ENCODE data around the gene R3HDM2.
"Not testable (repeated sequence)": the region's sequence is repeated elsewhere in the genome, so short reads cannot be mapped to it uniquely, and the experiment has no call there.

Gene R3HDM2

GRCh38 chr12:57452181-57452936, 21.5 kb upstream of the R3HDM2 start:
- DNase-seq = no peak

DNA sequence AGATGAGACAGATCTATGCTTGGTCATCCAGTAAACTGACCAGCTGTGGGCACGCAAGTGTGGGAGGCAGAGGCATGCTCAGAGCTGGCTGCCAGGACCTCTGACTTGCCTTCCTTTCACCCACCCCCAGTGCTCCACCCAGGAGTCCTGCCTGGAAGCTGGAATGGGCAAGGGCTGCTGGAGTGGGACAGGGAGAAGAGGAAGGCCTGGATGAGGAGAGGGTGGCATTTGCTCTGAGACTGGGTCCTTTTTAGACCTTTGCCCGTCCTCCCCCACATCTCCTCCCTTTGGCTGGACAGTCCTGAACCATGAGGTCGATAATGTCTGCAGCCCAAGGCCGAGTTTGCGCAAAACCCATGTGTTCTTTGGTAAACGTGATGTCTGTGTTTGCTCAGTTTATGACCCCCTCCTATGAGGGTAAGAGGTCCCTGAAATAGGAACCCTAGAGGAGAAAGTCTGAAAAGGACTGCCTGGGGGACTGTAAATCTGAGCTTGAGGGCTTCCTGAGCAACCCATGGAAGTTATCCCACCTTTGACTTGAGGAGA, 20.5 kb upstream of the R3HDM2 start:
- DNase-seq = no peak

DNA sequence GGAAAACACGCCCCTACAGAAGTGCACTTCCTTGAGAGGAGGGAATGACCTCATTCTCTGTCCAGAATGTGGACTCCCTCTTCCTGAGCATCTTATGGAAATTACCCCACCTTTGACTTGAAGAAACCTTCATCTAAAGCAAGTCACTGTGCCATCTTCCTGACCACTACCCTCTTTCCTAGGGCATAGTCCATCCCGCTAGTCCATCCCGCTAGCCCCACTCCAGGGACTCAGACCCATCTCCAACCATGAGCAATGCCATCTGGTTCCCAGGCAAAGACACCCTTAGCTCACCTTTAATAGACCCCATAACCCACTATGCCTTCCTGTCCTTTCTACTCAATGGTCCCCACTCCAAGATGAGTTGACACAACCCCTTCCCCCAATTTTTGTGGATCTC, 19.2 kb upstream of the R3HDM2 start:
- no peak for DNase-seq

DNA sequence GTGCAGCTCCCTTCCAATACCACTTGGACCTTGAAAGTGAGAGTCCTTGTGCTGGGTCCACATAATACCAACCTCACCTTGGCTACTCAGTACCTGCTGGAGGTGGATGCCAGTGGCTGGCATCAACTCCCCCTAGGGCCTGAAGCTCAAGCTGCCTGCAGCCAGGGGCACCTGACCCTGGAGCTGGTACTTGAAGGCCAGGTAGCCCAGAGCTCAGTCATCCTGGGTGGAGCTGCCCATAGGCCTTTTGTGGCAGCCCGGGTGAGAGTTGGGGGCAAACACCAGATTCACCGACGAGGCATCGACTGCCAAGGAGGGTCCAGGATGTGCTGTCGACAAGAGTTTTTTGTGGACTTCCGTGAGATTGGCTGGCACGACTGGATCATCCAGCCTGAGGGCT, 18.5 kb upstream of the R3HDM2 start:
- DNase-seq = no peak

DNA sequence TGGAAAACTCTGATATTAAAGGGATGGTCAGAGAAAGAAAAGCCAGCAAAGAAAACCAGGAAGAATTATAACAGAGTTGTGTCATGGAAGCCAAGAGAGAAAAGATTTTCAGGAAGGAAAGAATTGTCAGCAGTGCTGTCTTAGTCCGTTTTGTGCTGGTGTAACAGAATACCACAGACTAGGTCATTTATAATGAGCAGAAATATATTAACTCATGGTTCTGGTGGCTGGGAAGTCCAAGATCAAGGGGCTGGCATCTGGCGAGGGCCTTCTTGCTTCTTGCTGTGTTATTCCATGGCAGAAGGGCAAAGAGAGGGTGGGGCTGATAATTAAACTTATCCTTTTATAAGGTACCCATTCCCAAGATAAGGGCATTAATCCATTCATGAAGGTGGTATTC, 17.8 kb upstream of the R3HDM2 start:
- no peak for DNase-seq

DNA sequence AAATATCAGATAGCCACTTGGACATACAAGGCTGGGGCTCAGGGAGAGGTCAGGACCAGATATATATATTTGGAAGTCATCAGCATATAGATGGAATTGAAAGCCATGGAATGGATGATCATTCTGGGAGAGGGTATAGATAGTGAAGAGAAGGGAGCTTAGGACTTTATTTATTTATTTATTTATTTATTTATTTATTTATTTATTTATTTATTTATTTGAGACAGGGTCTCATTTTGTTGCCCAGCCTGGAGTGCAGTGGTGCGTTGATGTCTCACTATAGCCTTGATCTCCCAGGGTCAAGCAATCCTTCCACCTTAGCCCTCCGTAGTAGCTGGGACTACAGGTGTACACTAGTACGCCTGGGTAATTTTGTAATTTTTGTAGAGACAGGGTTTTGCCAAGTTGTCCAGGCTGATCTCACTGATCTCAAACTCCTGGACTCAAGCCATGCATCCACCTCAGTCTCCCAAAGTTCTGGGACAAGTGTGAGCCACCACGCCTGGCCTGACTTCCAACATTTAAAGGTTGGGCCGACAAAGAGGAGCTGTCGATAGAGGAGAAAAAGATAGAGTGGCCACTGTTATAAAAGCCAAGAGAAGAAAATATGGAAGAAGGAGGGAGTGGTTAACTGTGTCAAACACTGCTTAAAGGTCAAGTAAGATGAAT, 15.6 kb upstream of the R3HDM2 start:
- no peak for DNase-seq

DNA sequence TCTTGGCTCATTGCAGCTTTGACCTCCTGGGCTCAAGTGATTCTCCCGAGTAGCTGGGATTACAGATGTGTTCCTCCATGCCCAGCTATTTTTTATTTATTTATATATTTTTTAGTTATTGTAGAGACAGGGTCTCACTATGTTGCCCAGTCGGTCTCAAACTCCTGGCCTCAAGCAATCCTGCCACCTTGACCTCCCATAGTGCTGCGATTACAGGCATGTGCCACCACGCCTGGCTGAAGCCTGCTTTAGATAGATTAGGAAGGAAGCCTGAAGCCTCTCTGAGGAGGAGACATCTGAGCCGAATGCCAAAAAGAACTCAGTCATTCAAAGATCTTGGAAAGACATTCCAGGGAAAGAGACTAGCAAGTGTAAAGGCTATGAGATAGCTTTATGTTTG, 13.9 kb upstream of the R3HDM2 start:
- no peak for DNase-seq

GRCh38 chr12:57444337-57444736, 13.5 kb upstream of the R3HDM2 start:
- not testable (repeated sequence) for DNase-seq

DNA sequence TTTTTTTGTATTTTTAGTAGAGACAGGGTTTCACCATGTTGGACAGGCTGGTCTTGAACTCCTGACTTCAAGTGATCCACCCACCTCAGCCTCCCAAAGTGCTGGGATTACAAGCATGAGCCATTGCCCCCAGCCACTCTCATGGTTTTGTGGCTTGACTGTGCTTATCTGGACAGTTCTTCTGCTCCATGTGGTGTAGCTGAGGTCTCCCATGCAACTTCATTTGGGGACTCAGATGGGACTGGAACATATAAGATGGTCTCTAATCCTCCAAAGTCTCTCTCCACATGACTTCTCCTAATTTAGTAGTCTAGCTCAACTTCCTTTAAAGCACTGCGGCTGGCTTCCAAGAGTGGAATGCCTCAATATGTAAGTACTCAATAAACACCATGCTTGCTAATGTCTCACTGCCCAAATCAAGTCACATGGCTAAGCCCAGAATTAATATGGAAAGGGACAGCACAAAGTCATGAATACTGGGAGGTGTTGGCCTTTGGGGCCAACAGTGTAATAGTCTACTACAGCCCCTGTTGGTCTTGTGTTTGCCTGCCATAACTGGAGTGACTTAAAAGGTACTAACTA, 11.1 kb upstream of the R3HDM2 start:
- DNase-seq = no peak

- not testable (repeated sequence) for DNase-seq
Measured at GRCh38 chr12:57441393-57441792, 10.6 kb upstream of the R3HDM2 start.

GRCh38 chr12:57439762-57440266, 9.0 kb upstream of the R3HDM2 start:
- DNase-seq = no peak

DNA sequence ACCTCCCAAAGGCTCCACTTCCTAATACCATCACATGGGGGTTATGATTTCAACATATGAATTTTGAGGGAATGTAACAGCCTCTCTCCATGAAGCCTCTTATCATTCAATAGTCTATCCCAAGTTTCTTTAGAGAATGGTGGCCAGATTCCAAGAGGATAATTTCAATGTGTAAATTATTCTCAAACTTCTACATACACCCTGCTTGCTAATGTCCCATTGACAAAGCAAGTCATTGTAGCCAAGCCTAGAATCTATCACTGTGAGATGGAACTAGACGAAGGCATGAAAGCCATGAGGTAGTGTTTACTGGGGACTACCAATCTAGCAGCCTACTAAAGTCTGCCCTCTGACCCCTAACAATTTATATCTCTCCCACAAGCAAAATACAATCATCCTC, 7.6 kb upstream of the R3HDM2 start:
- DNase-seq = no peak

- no peak for DNase-seq
Measured at GRCh38 chr12:57435293-57435692, 4.5 kb upstream of the R3HDM2 start.

GRCh38 chr12:57434517-57435223, 3.8 kb upstream of the R3HDM2 start, which contains the start of gene INHBC:
Gene INHBC, plus strand, starts transcription at chr12:57434784. Its CDS starts 103 bp downstream, at chr12:57434887.
- DNase-seq = no peak

DNA sequence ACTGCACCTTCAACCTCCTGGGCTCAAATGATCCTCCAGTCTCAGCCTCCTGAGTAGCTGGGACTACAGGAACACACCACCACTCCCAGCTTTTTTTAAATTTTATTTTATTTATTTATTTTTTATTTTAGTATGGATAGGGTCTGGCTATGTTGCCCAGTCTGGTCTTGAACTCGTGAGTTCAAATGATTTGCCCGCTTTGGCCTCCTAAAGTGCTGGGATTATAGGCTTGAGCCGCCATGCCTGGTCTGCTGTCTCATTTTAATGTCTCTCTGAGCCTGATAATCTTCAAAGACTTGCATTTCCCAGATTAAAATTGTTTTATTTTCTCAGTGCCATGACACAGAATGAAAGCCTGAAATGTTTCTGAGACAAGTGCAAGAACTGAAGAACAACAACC, 2.5 kb upstream of the R3HDM2 start:
- DNase-seq = no peak

DNA sequence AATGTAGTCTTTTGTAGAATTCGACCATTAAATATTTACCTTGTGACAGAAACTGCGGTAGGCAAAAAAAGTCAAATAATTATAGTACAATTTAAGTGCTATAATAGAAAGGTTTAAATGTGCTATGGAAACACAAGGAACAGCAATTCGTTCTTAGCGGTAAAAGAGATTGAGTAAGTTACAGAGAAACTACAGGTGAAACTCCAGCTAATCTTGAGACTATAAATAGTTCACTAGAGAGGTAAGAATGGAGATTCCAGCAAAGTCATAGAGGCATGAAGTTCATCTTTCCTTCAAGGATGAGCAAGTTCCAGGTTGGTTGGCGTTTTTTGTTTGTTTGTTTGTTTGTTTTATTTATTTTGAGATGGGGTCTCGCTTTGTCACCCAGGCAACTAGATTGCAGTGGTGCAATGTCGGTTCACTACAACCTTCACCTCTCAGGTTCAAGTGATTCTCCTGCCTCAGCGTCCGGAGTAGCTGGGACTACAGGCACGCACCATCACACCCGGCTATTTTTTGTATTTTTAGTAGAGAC, 878 bp upstream of the R3HDM2 start:
- DNase-seq = no peak

- no peak for DNase-seq
Measured at GRCh38 chr12:57430112-57430930, 522 bp downstream of the R3HDM2 start.

DNA sequence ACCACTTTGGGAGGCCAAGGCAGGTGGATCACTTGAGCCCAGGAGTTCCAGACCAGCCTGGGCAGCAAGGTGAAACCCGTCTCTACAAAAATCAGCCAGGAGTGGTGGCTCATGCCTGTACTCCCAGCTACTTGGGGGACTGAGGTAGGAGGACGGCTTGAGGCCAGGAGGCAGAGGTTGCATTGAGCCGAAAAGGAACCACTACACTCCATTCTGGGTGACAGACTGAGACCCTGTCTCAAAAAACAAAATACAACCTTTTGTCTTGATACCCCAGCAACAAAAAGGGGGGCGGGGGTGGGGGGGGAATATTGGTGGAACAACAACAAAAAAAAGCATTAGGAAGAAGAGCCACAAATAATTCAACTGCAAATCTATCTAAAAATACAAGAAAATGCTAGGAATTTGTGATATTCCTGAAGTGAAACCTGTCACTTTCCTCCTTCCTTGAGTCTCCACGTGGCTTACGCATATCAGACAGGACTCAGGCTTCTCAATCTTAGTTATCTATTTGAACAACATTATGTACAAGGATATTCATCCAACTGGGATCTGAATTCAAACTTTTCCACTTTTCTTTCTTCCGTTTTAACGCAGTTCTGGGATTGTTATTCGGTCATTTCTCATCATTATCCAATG, 1.3 kb downstream of the R3HDM2 start:
- DNase-seq = no peak

GRCh38 chr12:57428965-57429364, 1.9 kb downstream of the R3HDM2 start:
- DNase-seq = no peak

DNA sequence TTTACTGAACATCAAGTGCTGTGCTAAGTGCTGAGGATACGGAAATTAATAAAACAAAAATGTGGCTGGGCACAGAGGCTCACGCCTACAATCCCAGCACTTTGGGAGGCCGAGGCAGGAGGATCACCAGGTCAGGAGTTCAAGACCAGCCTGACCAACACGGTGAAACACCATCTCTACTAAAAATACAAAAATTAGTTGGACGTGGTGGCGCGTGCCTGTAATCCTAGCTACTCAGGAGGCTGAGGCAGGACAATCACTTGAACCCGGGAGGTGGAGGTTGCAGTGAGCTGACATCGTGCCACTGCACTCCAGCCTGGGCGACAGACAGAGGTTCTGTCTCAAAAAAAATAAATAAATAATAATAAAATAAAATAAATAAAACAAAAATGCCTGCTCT, 3.9 kb downstream of the R3HDM2 start:
- DNase-seq = not testable (repeated sequence)

GRCh38 chr12:57420482-57420881, 10.4 kb downstream of the R3HDM2 start:
- no peak for DNase-seq
